NB4 (cell line): ENCODE results near the gene DISP2.

Source experiments
- POLR2A ChIP-seq: IDR thresholded peaks from 2 replicates; pipeline ENCODE4 v1.6.1; 2011; ENCODE audit warnings: mild to moderate bottlenecking; ENCODE audit not compliant: insufficient read length; ENCODE audit errors: extremely low read depth
- TF ChIP-seq, protein P1 (sequence below): IDR thresholded peaks from 2 replicates; pipeline ENCODE4 v1.6.1; 2011; ENCODE audit warnings: low read depth, low read length
- TF ChIP-seq, protein P2 (sequence below): IDR thresholded peaks from one replicate; pipeline ENCODE4 v1.5.1; 2012; ENCODE audit warnings: low read depth, low read length

GRCh38 chr15:40336744-40337122 is 21.3 kb upstream of the DISP2 start:
- TF ChIP-seq, protein P1, sequence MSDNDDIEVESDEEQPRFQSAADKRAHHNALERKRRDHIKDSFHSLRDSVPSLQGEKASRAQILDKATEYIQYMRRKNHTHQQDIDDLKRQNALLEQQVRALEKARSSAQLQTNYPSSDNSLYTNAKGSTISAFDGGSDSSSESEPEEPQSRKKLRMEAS: no peak
- TF ChIP-seq, protein P2, sequence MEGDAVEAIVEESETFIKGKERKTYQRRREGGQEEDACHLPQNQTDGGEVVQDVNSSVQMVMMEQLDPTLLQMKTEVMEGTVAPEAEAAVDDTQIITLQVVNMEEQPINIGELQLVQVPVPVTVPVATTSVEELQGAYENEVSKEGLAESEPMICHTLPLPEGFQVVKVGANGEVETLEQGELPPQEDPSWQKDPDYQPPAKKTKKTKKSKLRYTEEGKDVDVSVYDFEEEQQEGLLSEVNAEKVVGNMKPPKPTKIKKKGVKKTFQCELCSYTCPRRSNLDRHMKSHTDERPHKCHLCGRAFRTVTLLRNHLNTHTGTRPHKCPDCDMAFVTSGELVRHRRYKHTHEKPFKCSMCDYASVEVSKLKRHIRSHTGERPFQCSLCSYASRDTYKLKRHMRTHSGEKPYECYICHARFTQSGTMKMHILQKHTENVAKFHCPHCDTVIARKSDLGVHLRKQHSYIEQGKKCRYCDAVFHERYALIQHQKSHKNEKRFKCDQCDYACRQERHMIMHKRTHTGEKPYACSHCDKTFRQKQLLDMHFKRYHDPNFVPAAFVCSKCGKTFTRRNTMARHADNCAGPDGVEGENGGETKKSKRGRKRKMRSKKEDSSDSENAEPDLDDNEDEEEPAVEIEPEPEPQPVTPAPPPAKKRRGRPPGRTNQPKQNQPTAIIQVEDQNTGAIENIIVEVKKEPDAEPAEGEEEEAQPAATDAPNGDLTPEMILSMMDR: peak; percentile 43
- no peak for TF ChIP-seq POLR2A
